ENCODE data around the gene ZDHHC5.

Gene ZDHHC5

GRCh38 chr11:57620467-57620866 lies 47.4 kb upstream of the ZDHHC5 start:
- Histone ChIP-seq H3K27ac (ENCODE audit: low read length) (no peak overlapping the region), H3K27me3 (ENCODE audit: insufficient read depth, low read length, poor library complexity) (no peaks in the 10 kb centered on the region), H4K20me1 (ENCODE audit: insufficient read depth, low read length) (no peaks in the 10 kb centered on the region), H3K36me3 (ENCODE audit: insufficient read depth, low read length) (no peaks in the 10 kb centered on the region), H3K9ac (ENCODE audit: low read depth, low read length) (no peak overlapping the region), H3K4me2 (ENCODE audit: insufficient read depth, low read length) (no peak overlapping the region), H3K79me2 (ENCODE audit: insufficient read depth, low read length) (no peaks in the 10 kb centered on the region), H3K4me1 (ENCODE audit: insufficient read depth, low read length) (no peaks in the 10 kb centered on the region), H3K4me3 (ENCODE audit: low read depth in 1 of 2, low read length in 2 of 2) (no peak overlapping the region), H3K9me3 (ENCODE audit: insufficient read depth, low read length, severe bottlenecking) (peaks cover 9% of the 10 kb centered on the region), H2AFZ (ENCODE audit: low read depth, low read length) (no peak overlapping the region)
- no peak for ATAC-seq (ENCODE audit: insufficient read depth, low read depth)
- no peak for TF ChIP-seq EZH2 (IDR thresholded peaks at IDR 0.05; ENCODE audit: borderline replicate concordance, low read depth, low read length, severe bottlenecking)
- TF ChIP-seq, protein P1, sequence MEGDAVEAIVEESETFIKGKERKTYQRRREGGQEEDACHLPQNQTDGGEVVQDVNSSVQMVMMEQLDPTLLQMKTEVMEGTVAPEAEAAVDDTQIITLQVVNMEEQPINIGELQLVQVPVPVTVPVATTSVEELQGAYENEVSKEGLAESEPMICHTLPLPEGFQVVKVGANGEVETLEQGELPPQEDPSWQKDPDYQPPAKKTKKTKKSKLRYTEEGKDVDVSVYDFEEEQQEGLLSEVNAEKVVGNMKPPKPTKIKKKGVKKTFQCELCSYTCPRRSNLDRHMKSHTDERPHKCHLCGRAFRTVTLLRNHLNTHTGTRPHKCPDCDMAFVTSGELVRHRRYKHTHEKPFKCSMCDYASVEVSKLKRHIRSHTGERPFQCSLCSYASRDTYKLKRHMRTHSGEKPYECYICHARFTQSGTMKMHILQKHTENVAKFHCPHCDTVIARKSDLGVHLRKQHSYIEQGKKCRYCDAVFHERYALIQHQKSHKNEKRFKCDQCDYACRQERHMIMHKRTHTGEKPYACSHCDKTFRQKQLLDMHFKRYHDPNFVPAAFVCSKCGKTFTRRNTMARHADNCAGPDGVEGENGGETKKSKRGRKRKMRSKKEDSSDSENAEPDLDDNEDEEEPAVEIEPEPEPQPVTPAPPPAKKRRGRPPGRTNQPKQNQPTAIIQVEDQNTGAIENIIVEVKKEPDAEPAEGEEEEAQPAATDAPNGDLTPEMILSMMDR (IDR thresholded peaks at IDR 0.05; ENCODE audit: borderline replicate concordance, extremely low read depth, low read length, poor library complexity, severe bottlenecking): no peak
- no peak for DNase-seq

GRCh38 chr11:57622263-57622662 lies 45.7 kb upstream of the ZDHHC5 start:
- Histone ChIP-seq H2AFZ (ENCODE audit: low read depth, low read length) (no peak overlapping the region), H3K27me3 (ENCODE audit: insufficient read depth, low read length, poor library complexity) (no peaks in the 10 kb centered on the region), H3K36me3 (ENCODE audit: insufficient read depth, low read length) (no peaks in the 10 kb centered on the region), H3K9ac (ENCODE audit: low read depth, low read length) (no peak overlapping the region), H3K4me1 (ENCODE audit: insufficient read depth, low read length) (no peaks in the 10 kb centered on the region), H3K9me3 (ENCODE audit: insufficient read depth, low read length, severe bottlenecking) (peaks cover 9% of the 10 kb centered on the region), H3K4me3 (ENCODE audit: low read depth in 1 of 2, low read length in 2 of 2) (no peak overlapping the region), H4K20me1 (ENCODE audit: insufficient read depth, low read length) (no peaks in the 10 kb centered on the region), H3K27ac (ENCODE audit: low read length) (no peak overlapping the region), H3K4me2 (ENCODE audit: insufficient read depth, low read length) (no peak overlapping the region), H3K79me2 (ENCODE audit: insufficient read depth, low read length) (no peaks in the 10 kb centered on the region)
- TF ChIP-seq, protein P1 (IDR thresholded peaks at IDR 0.05; ENCODE audit: borderline replicate concordance, extremely low read depth, low read length, poor library complexity, severe bottlenecking): no peak
- no peak for TF ChIP-seq EZH2 (IDR thresholded peaks at IDR 0.05; ENCODE audit: borderline replicate concordance, low read depth, low read length, severe bottlenecking)
- ATAC-seq (ENCODE audit: insufficient read depth, low read depth): no peak
- DNase-seq: no peak

DNA sequence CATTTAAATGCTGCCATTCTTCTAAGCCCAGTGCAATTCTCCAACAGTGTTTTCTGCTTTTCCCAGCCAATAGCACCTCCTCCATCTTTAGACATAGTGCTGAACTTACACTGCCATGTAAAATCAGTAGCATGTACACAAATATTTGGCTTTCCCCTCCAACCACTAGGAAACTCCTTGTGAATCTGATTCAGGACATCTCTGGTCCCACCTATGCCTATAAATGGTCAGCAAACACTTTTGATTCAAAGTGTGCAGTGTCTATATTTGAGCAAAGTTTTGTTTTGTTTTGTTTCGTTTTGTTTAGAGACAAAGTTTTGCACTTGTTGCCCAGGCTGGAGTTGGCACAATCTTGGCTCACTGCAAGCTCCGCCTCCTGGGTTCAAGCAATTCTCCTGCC lies 43.0 kb upstream of the ZDHHC5 start:
- H3K9ac ChIP-seq (ENCODE audit: low read depth, low read length): no peak overlapping the region
- H3K4me2 ChIP-seq (ENCODE audit: insufficient read depth, low read length): no peak overlapping the region
- H3K27me3 ChIP-seq (ENCODE audit: insufficient read depth, low read length, poor library complexity): no peaks in the 10 kb centered on the region
- H4K20me1 ChIP-seq (ENCODE audit: insufficient read depth, low read length): no peaks in the 10 kb centered on the region
- TF ChIP-seq, protein P1 (IDR thresholded peaks at IDR 0.05; ENCODE audit: borderline replicate concordance, extremely low read depth, low read length, poor library complexity, severe bottlenecking): no peak
- no peak for TF ChIP-seq EZH2 (IDR thresholded peaks at IDR 0.05; ENCODE audit: borderline replicate concordance, low read depth, low read length, severe bottlenecking)
- peaks cover under 1% of the 10 kb centered on the region for H3K9me3 ChIP-seq (ENCODE audit: insufficient read depth, low read length, severe bottlenecking)
- no peaks in the 10 kb centered on the region for H3K79me2 ChIP-seq (ENCODE audit: insufficient read depth, low read length)
- no peak overlapping the region for H3K27ac ChIP-seq (ENCODE audit: low read length)
- H2AFZ ChIP-seq (ENCODE audit: low read depth, low read length): no peak overlapping the region
- no peaks in the 10 kb centered on the region; the same call in 1 of the 2 replicates for H3K4me1 ChIP-seq (ENCODE audit: insufficient read depth, low read length)
- DNase-seq (no peak), ATAC-seq (ENCODE audit: insufficient read depth, low read depth) (no peak)
- no peaks in the 10 kb centered on the region for H3K36me3 ChIP-seq (ENCODE audit: insufficient read depth, low read length)
- no peak overlapping the region for H3K4me3 ChIP-seq (ENCODE audit: low read depth in 1 of 2, low read length in 2 of 2)

DNA sequence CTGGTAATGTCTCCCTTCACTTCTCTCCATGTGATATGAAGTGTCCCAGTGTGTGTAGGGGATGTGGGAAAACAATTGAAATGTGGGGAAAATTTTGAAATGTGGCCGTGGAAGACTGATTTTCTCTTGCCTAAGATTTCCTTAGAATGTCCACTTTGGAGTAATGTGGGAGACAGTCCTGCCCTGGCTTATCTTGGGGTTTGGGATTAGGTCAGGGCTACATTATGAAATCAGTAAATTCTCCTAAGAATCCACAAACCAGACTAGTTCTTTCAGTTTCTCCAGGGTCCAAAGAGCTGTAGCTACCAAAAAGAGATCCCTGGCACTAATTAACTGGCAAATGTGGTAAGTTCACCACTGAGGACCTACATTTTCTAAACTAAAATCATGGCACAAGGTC lies 41.0 kb upstream of the ZDHHC5 start:
- Histone ChIP-seq H2AFZ (ENCODE audit: low read depth, low read length) (peak overlapping the region; percentile 30; the same call in 1 of the 2 replicates), H3K27me3 (ENCODE audit: insufficient read depth, low read length, poor library complexity) (no peaks in the 10 kb centered on the region), H3K9ac (ENCODE audit: low read depth, low read length) (no peak overlapping the region), H3K9me3 (ENCODE audit: insufficient read depth, low read length, severe bottlenecking) (no peaks in the 10 kb centered on the region), H3K4me2 (ENCODE audit: insufficient read depth, low read length) (no peak overlapping the region), H3K27ac (ENCODE audit: low read length) (no peak overlapping the region), H3K4me3 (ENCODE audit: low read depth in 1 of 2, low read length in 2 of 2) (no peak overlapping the region), H4K20me1 (ENCODE audit: insufficient read depth, low read length) (no peaks in the 10 kb centered on the region), H3K4me1 (ENCODE audit: insufficient read depth, low read length) (no peaks in the 10 kb centered on the region; the same call in 1 of the 2 replicates), H3K79me2 (ENCODE audit: insufficient read depth, low read length) (no peaks in the 10 kb centered on the region), H3K36me3 (ENCODE audit: insufficient read depth, low read length) (no peaks in the 10 kb centered on the region)
- ATAC-seq (ENCODE audit: insufficient read depth, low read depth) (no peak), DNase-seq (no peak)
- TF ChIP-seq EZH2 (IDR thresholded peaks at IDR 0.05; ENCODE audit: borderline replicate concordance, low read depth, low read length, severe bottlenecking): no peak
- TF ChIP-seq, protein P1 (IDR thresholded peaks at IDR 0.05; ENCODE audit: borderline replicate concordance, extremely low read depth, low read length, poor library complexity, severe bottlenecking): no peak

Data from DND-41 (cell line).